ENCODE results near the gene CCDC149. TPM values are rescaled to one million over a fixed set of nuclear protein-coding genes. Genes with fewer than 3 reads are reported as not detected.

The CCDC149 gene
- total RNA-seq, 2 donors from 2014 or later = 13.3 to 13.5 TPM

DNA sequence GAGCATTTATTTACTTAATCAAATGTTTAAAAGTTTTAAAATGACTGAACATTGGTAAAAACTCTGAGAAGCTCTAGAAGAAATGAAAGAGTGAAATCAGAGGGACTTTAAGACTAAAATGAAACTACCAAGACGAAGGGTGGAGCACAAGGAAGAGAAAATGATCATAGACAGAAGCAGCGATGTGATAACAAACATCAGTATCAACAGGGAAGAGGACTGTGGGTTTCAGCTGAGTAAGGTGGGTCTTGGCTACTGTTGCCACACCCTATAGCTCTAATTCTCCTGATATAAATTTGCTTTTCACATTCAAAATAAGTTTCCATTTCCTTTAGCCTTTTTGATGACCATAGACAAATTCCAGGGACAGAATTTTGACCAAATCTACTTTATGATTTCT is 99.1 kb downstream of the CCDC149 start:
- Histone ChIP-seq H3K27ac (no peak overlapping the region), H3K9ac (ENCODE audit: low read depth in 2 of 2, low read length in 2 of 2) (no peak overlapping the region), H3K27me3 (no peaks in the 10 kb centered on the region), H3K9me3 (no peaks in the 10 kb centered on the region), H3K4me3 (no peak overlapping the region), H3K36me3 (no peaks in the 10 kb centered on the region), H3K4me1 (no peaks in the 10 kb centered on the region)
- intact Hi-C loops (cut with DNase I) = no loop called here
- DNase-seq = no peak
- TF ChIP-seq, protein P1, sequence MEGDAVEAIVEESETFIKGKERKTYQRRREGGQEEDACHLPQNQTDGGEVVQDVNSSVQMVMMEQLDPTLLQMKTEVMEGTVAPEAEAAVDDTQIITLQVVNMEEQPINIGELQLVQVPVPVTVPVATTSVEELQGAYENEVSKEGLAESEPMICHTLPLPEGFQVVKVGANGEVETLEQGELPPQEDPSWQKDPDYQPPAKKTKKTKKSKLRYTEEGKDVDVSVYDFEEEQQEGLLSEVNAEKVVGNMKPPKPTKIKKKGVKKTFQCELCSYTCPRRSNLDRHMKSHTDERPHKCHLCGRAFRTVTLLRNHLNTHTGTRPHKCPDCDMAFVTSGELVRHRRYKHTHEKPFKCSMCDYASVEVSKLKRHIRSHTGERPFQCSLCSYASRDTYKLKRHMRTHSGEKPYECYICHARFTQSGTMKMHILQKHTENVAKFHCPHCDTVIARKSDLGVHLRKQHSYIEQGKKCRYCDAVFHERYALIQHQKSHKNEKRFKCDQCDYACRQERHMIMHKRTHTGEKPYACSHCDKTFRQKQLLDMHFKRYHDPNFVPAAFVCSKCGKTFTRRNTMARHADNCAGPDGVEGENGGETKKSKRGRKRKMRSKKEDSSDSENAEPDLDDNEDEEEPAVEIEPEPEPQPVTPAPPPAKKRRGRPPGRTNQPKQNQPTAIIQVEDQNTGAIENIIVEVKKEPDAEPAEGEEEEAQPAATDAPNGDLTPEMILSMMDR (IDR thresholded peaks at IDR 0.05) = no peak

DNA sequence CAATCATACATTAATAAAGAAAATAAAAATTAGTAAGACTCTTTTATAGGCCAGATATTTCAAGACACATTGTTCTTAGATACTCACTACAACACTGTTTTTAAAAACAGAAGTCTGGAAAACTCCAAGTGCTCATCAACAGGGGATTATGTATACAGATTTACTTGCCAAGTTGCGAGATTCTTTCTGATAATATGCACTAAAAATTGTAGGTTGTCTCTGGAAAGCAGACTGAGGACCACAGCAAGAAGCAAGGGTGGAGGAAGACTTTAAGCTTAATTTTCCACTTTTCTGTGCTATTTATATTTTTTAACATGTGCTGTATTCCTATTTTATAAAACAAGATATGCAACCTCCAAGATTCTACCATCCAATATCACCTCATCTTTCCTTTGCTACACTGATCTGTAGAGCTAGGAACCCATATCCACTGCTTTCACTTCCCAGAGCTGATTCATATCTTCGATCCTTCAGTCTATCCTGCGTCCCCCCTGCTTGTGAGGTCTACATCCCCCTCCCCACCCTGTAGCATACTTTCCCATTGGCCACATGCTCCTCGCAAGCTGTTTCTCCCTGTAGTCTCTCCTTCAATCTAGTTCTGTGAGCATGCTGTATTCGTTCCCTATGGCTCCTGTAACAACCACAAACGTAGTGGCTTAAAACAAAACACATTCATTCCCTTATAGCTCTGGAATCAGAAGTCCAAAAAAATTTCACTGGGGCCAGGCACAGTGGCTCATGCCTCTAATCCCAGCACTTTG is 101.8 kb downstream of the CCDC149 start:
- H3K9me3 ChIP-seq = no peaks in the 10 kb centered on the region
- H3K4me1 ChIP-seq = no peaks in the 10 kb centered on the region
- peak; percentile 4 for DNase-seq
- intact Hi-C loops (cut with DNase I) = no loop called here
- no peak overlapping the region for H3K4me3 ChIP-seq
- TF ChIP-seq, protein P1 (IDR thresholded peaks at IDR 0.05) = no peak
- no peaks in the 10 kb centered on the region for H3K36me3 ChIP-seq
- no peak overlapping the region for H3K9ac ChIP-seq (ENCODE audit: low read depth in 2 of 2, low read length in 2 of 2)
- H3K27me3 ChIP-seq = no peaks in the 10 kb centered on the region
- no peak overlapping the region for H3K27ac ChIP-seq

DNA sequence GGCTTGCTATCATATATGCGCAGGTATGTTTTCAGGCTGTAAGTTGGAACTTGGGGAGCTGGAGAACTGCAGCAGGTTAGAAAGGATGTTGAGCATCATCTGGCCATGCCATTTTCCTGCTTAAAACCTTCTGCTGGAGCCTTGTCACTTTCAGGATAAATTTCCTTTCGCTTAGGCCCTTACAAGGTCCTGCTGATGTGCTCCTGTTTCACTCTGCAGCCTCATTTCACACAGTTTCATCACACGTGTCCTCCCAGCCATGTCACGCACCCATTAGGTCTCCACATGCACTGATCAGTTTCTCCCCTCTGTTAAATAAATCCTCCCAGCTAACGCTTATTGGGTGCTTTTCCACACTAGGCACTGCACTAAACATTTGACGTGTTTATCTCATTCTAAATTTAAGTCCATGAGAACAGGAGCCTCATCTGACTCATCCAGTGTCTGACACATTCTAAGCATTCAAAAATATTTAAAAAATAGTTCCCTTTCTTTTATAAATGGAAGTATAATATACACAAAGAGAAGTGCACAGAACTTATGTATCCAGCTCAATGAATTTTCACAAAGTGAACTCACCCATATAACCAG is 102.9 kb downstream of the CCDC149 start:
- Histone ChIP-seq H3K9ac (ENCODE audit: low read depth in 2 of 2, low read length in 2 of 2) (no peak overlapping the region), H3K27me3 (no peaks in the 10 kb centered on the region), H3K9me3 (no peaks in the 10 kb centered on the region), H3K4me3 (no peak overlapping the region), H3K4me1 (no peaks in the 10 kb centered on the region), H3K36me3 (no peaks in the 10 kb centered on the region), H3K27ac (no peak overlapping the region)
- TF ChIP-seq, protein P1 (IDR thresholded peaks at IDR 0.05) = no peak
- intact Hi-C loops (cut with DNase I) = no loop called here
- peak; percentile 6 for DNase-seq

DNA sequence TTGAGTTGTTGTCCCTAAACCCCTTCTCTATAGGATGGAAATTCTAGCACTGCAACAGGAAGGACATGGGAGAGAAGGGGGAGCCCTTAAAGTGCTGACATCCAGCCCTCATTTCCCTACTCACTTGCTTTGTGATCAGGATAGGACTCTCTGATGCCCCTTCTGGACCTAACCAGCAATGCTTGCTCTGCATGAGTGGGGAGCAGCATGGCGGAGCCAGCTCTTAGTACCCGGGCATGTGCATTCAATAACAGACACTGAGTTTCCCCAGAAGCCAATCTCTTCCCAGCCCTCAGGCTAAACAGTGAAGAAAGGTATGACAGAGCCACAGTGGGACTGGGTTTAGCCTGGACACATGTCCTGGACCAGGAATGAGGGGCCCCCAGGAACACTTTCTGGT is 103.5 kb downstream of the CCDC149 start:
- DNase-seq = peak; percentile 12
- Histone ChIP-seq H3K27me3 (no peaks in the 10 kb centered on the region), H3K9ac (ENCODE audit: low read depth in 2 of 2, low read length in 2 of 2) (no peak overlapping the region), H3K9me3 (no peaks in the 10 kb centered on the region), H3K27ac (no peak overlapping the region), H3K4me1 (no peaks in the 10 kb centered on the region), H3K36me3 (no peaks in the 10 kb centered on the region), H3K4me3 (no peak overlapping the region)
- intact Hi-C loops (cut with DNase I) = no loop called here
- TF ChIP-seq, protein P1 (IDR thresholded peaks at IDR 0.05) = no peak

DNA sequence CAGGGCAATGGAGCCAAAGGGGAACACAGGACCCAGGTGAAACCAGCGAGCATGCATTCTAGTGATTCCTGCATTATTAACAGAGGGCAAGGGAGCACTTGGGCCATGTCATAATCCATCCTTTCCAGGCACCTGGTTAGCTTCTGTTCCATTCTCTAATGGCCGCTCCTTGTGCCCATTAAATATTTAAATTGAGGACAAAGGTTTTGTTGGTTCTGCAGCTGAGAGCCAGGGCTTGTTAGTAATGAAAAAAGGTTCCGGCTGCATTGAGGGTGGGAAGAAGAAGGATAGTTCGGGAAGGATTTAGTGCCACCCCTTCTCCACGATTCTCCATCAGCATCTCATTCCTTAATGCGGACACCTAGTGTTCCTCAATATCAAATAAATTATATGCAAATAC is 103.9 kb downstream of the CCDC149 start:
- Histone ChIP-seq H3K9me3 (no peaks in the 10 kb centered on the region), H3K36me3 (no peaks in the 10 kb centered on the region), H3K4me3 (no peak overlapping the region), H3K9ac (ENCODE audit: low read depth in 2 of 2, low read length in 2 of 2) (no peak overlapping the region), H3K27ac (no peak overlapping the region), H3K4me1 (no peaks in the 10 kb centered on the region), H3K27me3 (no peaks in the 10 kb centered on the region)
- DNase-seq = peak; percentile 14
- intact Hi-C loops (cut with DNase I) = no loop called here
- TF ChIP-seq, protein P1 (IDR thresholded peaks at IDR 0.05) = no peak
